Gastrocnemius medialis (tissue), 4 donors: ENCODE data around the gene ARHGAP29. TPM values are rescaled to one million over a fixed set of nuclear protein-coding genes. Genes with fewer than 3 reads are reported as not detected.

Experiments
- ATAC-seq, 2 donors: fragments of 150-250 bp; one replicate each; pipeline ENCODE4 v1.9.1; 2016
- DNase-seq, 2 donors: peaks; one replicate each; pipeline ENCODE4 v3.0.0-alpha.2; 2019
- H3K27ac ChIP-seq, 4 donors: fragments of 200-600 bp; sonication (generic); 1 replicate in 1 of 4; 2 replicates in 3 of 4; pipeline ENCODE4 v1.5.1; 2016 to 2018; ENCODE audit warnings: mild to moderate bottlenecking in 2 of 4, moderate library complexity in 1 of 4
- H3K27me3 ChIP-seq, 3 donors: fragments of 200-600 bp; sonication (generic) in 2 of 3; 1 replicate in 1 of 3; 2 replicates in 2 of 3; pipeline versions ENCODE4 v1.5.1 to v1.6.0; 2016 to 2019; ENCODE audit warnings: mild to moderate bottlenecking in 1 of 3, moderate library complexity in 1 of 3
- H3K36me3 ChIP-seq, 2 donors: fragments of 200-600 bp; sonication (generic) in 1 of 2; one replicate each; pipeline ENCODE4 v1.5.1; 2017 to 2018
- H3K4me1 ChIP-seq, 2 donors: fragments of 200-600 bp; sonication (generic) in 1 of 2; one replicate each; pipeline ENCODE4 v1.5.1; 2016 to 2017; ENCODE audit warnings: mild to moderate bottlenecking in 2 of 2
- H3K4me3 ChIP-seq, 4 donors: fragments of 200-600 bp; sonication (generic) in 3 of 4; 1 replicate in 1 of 4; 2 replicates in 3 of 4; pipeline ENCODE4 v1.5.1; 2016 to 2019; ENCODE audit warnings: mild to moderate bottlenecking in 2 of 4
- H3K9me3 ChIP-seq, 3 donors: fragments of 200-600 bp; sonication (generic) in 2 of 3; 1 replicate in 1 of 3; 2 replicates in 2 of 3; pipeline ENCODE4 v1.5.1; 2016 to 2019
- CTCF ChIP-seq, 5 experiments: fragments of 450-650 bp in 3 of 5; fragments of 200-600 bp in 2 of 5; sonication (generic) in 2 of 5; IDR thresholded peaks in 4 of 5; conservative IDR thresholded peaks in 1 of 5; 1 replicate in 4 of 5; 2 replicates in 1 of 5; pipeline ENCODE4 v1.5.1; 2016 to 2019; ENCODE audit warnings: antibody characterized with exemption in 5 of 5, mild to moderate bottlenecking in 3 of 5, moderate library complexity in 3 of 5
- POLR2A ChIP-seq, 2 donors: fragments of 450-650 bp; IDR thresholded peaks; one replicate each; pipeline ENCODE4 v1.6.1; 2017; ENCODE audit warnings: antibody characterized with exemption in 2 of 2, mild to moderate bottlenecking in 2 of 2, moderate library complexity in 2 of 2
- in situ Hi-C, 4 donors: fragments of 200-750 bp; cut with MboI; loops; one replicate each; pipeline versions ENCODE4 v1.15.0 to v1.8.0; 2017; ENCODE audit warnings: low sequenced_read_pairs in 4 of 4
- intact Hi-C: fragments of 100-400 bp; cut with DNase I; formaldehyde crosslinking; loops from one replicate; pipeline ENCODE4 v1.15.1; 2023; ENCODE audit warnings: low total_unique reads
- total RNA-seq, 4 donors: library from RNA; depleted of rRNA; stranded (reverse); fragments of >200 nt; gene quantifications; one replicate each; pipeline versions ENCODE4 v1.1.0 to v1.2.3, GENCODE V29; 2016

ARHGAP29 gene
- total RNA-seq, 4 donors from 2014 or later = 10.0 to 13.5 (median 11.6) TPM

DNA sequence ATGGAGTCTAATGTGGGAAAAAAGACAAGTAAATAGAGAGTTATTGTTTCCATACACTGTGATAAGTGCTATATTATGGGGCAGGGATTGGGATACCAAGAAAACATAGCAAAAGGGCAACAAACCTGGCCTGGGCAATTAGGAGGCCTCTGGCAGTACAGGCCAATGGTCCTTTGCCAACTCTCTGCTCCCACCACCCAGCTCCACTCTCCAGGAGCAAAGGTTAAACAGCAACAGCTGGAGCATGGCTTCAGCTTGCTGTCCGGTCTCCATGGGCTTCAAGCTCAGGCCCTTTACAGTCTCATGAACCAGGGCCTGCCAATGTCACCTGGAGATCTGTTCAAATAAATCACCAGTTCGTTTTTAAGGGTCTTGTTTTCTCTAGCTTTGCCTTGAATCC is 37.2 kb upstream of the ARHGAP29 start:
- in situ Hi-C loops (no loop called here), intact Hi-C loops (no loop called here)
- Histone ChIP-seq H3K4me3 (no peak overlapping the region), H3K27ac (no peak overlapping the region), H3K4me1 (no peaks in the 10 kb centered on the region), H3K36me3 (no peaks in the 10 kb centered on the region), H3K27me3 (no peaks in the 10 kb centered on the region), H3K9me3 (no peaks in the 10 kb centered on the region)
- TF ChIP-seq CTCF (IDR thresholded peaks at IDR 0.05 in 4 of 5, conservative IDR thresholded peaks at IDR 0.05 in 1 of 5) (no peak), POLR2A (IDR thresholded peaks at IDR 0.05) (no peak)
- ATAC-seq (no peak), DNase-seq (no peak)

DNA sequence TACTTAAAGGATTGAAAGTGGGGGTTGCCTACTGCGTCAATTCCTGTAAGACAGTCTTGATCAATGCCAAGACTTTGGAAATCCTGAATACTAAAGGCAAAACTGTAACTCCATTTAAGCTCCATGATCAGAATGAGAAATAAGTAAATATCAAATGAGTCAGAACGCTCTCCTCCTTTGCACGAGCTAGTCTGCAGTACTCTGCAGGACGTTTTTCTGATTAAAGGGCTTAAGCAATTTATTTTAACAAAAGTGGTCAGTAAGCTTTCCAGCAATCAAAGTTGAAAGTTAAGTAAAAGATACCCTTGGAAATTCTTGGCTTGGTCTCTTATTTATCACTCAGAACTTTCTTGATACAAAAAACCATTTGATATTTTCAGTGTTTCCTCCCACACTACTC is 35.7 kb upstream of the ARHGAP29 start:
- no peaks in the 10 kb centered on the region for H3K9me3 ChIP-seq
- no peak for ATAC-seq
- H3K36me3 ChIP-seq = no peaks in the 10 kb centered on the region

DNA sequence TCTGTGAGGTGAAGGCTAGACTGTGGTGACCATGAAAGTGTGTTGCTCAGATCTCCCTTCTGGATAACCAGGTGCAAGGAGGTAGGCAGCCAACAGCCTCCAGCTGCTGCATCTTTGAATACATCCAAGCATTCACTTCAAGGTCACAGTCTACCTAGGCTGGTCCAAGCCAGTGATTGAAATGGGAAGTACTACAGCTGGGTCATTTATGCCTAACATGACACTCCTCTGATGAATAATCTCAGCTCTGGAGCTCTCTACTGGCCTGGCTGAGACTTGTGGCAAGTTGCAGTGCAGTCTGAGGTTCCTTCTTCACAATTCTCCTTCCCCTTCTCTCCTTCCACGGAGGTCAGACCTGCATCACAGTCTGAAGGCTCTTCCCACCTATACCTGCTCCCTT is 35.0 kb upstream of the ARHGAP29 start:
- Histone ChIP-seq H3K27ac (no peak overlapping the region), H3K9me3 (no peaks in the 10 kb centered on the region), H3K36me3 (no peaks in the 10 kb centered on the region), H3K4me3 (no peak overlapping the region), H3K4me1 (no peaks in the 10 kb centered on the region), H3K27me3 (no peaks in the 10 kb centered on the region)
- ATAC-seq (no peak), DNase-seq (no peak)
- intact Hi-C loops = no loop called here
- in situ Hi-C loops = no loop called here
- TF ChIP-seq CTCF (IDR thresholded peaks at IDR 0.05 in 4 of 5, conservative IDR thresholded peaks at IDR 0.05 in 1 of 5) = no peak
- no peak for TF ChIP-seq POLR2A (IDR thresholded peaks at IDR 0.05)

More for the DNA sequence above, 35.7 kb upstream of the ARHGAP29 start:
- no peak overlapping the region for H3K4me3 ChIP-seq
- no peak for TF ChIP-seq POLR2A (IDR thresholded peaks at IDR 0.05)
- no peak for TF ChIP-seq CTCF (IDR thresholded peaks at IDR 0.05 in 4 of 5, conservative IDR thresholded peaks at IDR 0.05 in 1 of 5)
- no peaks in the 10 kb centered on the region for H3K4me1 ChIP-seq
- H3K27me3 ChIP-seq = no peaks in the 10 kb centered on the region
- intact Hi-C loops = no loop called here
- in situ Hi-C loops = no loop called here
- H3K27ac ChIP-seq = no peak overlapping the region
- no peak for DNase-seq

- Histone ChIP-seq H3K4me1 (peaks cover 0 to 2% of the 10 kb centered on the region in 2 donors), H3K9me3 (no peaks in the 10 kb centered on the region), H3K36me3 (no peaks in the 10 kb centered on the region), H3K4me3 (no peak overlapping the region), H3K27ac (no peak overlapping the region), H3K27me3 (no peaks in the 10 kb centered on the region)
- TF ChIP-seq CTCF (IDR thresholded peaks at IDR 0.05 in 4 of 5, conservative IDR thresholded peaks at IDR 0.05 in 1 of 5) (no peak), POLR2A (IDR thresholded peaks at IDR 0.05) (no peak)
- DNase-seq (no peak), ATAC-seq (no peak)
- in situ Hi-C loops (no loop called here), intact Hi-C loops (no loop called here)
Measured at GRCh38 chr1:94271373-94271772, 34.0 kb upstream of the ARHGAP29 start.

- Histone ChIP-seq H3K27ac (no peak overlapping the region), H3K27me3 (no peaks in the 10 kb centered on the region), H3K4me1 (peaks cover under 1 to 5% of the 10 kb centered on the region in 2 donors), H3K36me3 (no peaks in the 10 kb centered on the region), H3K4me3 (no peak overlapping the region), H3K9me3 (no peaks in the 10 kb centered on the region)
- in situ Hi-C loops = no loop called here
- ATAC-seq = no peak
- intact Hi-C loops = no loop called here
- no peak for DNase-seq
- TF ChIP-seq POLR2A (IDR thresholded peaks at IDR 0.05) (no peak), CTCF (IDR thresholded peaks at IDR 0.05 in 4 of 5, conservative IDR thresholded peaks at IDR 0.05 in 1 of 5) (no peak)
Measured at GRCh38 chr1:94270801-94271203, 33.4 kb upstream of the ARHGAP29 start.
